Endometrial microvascular endothelial cells (primary cell): ENCODE measurements around the gene RGMA. TPM values are rescaled to one million over a fixed set of nuclear protein-coding genes. Genes with fewer than 3 reads are reported as not detected.
"Not testable (repeated sequence)": the region's sequence is repeated elsewhere in the genome, so short reads cannot be mapped to it uniquely, and the experiment has no call there.

Experiments
- in situ Hi-C: cut with HindIII; loops from 2 replicates; pipeline ENCODE4 v1.10.0; 2017; ENCODE audit warnings: low sequenced_read_pairs, low pct_unique_long_range_greater_than_20kb; ENCODE audit errors: inconsistent ontology term
- total RNA-seq: library from RNA; depleted of rRNA; stranded (reverse); fragments of >200 nt; gene quantifications from one replicate; pipeline ENCODE4 v1.2.3, GENCODE V29; 2015; ENCODE audit errors: inconsistent ontology term

RGMA gene
- total RNA-seq, 1 donor from 2014 or later = not detected

DNA sequence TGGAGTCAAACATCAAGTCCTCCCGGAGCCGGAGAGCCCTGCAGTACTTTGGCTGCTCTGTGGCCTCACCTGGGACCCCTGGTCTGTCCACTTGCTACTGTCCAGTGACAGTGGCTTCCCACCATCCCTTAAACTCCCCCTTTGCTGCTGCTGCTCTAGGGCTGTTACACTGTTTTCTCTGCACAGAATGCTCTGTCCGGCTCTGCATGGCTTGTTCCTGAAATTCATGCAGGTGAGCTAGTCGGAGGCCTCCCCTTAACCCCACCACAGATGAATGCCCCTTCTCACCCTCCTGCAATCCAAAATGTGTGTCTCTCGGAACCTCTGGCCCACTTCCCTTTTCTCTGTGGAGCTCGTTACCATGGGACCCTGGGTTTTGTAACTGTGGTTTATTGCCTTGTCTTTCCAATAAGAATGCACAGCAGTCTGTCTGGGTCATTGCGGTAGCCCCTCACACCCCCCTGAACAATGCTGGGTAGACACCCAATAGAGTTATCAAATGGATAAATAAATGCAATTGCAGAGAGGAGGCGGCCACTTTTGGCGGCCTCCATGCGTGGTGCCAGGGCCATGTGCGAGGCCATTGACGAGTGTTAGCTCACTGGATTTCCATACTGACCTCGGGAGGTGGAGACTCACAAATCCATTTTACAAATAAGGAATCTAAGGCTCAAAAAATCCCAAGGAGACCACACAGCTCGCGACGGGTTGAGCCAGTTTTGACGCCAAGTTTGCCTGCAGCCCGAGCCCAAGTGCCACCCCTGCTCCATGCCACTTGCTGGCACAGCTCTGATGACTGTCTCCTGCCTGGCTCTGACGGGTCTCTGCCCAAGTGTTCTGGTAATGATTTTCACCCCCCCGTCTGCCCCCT lies 48.5 kb downstream of the RGMA start:
- in situ Hi-C loops = no loop called here

DNA sequence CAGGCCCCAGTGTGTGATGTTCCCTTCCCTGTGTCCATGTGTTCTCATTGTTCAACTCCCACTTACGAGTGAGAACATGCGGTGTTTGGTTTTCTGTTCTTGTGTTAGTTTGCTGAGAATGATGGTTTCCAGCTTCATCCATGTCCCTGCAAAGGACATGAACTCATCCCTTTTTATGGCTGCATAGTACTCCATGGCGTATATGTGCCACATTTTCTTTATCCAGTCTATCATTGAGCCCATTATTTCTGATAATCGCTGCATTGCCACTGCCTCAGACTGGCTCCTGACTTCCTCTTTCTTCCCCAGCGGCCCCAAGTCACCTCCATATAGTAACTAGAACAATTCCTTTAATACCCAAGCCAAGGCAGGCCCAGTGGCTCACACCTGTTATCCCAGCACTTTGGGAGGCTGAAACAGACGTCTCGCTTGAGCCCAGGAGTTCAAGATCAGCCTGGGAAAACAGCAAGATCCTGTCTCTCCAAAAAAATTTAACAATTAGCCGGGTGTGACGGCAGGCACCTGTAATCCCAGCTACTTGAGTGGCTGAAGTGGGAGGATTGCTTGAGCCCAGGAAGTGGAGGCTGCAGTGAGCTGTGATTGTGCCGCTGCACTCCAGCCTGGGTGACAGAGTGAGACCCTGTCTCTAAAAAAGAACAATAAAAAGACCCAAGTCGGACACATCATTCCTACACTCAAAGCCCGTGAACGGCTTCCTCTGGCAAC lies 49.3 kb downstream of the RGMA start:
- in situ Hi-C loops = not testable (repeated sequence)

DNA sequence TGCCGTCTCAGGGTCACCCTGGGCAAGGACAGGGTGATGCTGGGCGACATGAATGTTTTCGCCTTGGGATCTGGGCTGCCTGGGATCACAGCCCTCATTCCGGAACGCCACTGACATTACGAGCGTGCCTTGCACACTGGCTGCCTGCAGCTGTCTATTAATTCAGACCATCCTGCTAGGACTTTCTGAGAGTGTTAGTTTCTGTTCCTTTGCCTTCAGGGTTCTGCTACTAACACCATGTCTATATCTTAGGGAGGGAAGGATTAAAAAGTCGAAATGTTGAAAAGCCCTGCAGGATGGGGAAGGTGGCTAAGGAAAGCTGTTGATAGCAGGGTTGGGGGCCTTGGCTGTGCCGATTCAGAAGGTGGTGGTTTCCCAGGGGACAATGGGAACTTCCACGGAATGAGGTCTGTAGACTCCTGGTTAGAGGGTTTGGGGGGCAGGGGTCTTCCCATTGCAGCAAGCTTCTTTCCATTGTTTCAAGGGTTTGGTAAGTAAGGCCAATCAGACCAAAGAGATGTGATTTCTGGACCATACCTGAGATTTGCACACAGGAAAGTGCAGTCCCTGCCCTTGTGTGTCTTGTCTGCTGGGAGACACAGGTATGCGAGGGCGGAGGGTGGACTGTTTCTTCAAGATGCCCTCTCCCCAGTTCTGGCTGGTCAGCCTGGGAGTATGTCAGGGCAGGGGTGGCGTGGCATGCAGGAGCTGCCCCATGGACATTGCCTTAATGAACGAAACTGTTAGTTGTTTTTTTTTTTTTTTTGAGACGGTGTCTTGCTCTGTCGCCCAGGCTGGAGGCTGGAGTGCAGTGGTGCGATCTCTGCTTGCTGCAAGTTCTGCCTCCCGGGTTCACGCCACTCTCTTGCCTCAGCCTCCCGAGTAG lies 50.9 kb downstream of the RGMA start:
- in situ Hi-C loops = no loop called here

DNA sequence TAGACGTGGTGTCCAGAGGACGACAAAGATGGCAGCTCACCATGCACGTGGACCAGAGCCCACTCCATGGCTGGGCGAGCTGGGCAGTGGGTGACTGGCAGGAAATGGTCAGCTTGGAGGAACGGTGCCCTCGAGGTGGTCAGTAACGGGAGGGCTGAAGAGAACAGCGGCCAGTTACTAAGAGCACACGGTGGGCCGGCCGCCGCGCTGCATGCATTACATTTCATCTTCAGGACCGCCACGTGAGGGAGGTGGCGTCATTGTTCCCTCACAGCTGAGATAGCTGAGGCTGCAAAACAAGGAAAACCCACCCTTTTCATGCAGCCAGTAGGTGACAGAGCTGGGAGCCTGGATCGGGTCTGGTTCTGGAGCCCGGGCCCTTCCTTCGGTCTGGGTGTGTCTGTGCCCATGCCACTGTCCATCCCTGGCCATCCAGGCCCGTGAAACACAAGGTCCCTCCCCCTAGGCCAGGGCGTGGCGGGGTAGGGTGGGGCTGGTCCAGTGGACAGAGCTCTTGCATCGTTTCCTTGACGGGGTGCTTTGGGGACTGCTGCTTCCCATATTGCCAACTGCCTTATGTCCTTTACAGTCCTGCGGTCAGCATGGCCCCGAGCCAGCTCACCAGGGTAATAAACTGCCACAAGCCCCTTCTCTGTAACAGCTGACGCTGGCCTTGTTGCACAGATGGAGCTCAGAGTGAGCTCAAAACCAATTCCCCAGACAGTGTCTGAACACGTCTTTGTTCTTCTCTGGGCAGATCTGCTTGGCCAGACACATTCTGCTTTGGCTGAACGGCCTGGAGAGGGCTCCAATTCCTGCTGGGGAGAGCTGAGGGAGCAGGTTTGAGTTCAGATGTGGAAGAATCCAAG lies 51.8 kb downstream of the RGMA start:
- in situ Hi-C loops = no loop called here

DNA sequence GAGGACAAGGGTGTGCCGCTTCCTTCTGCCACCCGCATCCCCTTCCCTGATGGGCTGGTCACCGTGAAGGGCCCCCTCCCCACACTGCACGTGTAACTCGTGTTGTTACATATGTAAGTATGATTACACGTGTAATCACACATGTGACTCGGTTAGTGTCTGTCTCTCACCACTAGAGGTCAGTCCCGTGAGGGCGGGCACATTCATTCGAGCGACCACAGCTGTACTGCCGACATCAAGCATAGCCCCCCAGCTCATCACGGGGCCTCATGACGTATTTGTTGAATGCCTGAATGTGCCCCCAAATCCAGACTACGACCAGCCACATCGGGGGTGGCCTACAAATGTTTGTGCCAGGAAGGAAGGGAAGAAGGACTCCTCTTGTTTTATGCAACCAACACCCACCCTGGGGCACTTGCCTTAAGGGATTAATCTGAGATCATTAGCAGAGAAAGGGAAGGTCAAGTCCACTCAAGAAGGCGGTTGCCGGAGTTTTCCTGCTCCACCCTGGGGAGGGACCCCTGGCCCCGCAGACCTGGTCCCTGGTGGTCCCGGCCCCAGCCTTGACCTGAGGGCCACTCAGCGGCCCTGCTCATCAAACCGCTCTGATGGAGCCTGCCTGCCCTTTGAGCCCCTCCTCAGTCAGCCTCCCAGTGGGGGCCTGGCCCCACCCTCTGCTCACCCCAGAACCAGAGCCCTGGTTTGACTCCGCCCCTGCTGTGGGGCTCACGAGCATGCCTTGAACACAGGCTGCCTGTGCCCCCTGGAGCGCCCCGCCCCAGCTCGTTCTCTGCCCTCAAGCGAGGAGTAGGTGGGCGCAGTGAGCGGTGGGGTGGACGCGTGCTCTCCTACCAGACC lies 52.8 kb downstream of the RGMA start:
- in situ Hi-C loops = no loop called here

DNA sequence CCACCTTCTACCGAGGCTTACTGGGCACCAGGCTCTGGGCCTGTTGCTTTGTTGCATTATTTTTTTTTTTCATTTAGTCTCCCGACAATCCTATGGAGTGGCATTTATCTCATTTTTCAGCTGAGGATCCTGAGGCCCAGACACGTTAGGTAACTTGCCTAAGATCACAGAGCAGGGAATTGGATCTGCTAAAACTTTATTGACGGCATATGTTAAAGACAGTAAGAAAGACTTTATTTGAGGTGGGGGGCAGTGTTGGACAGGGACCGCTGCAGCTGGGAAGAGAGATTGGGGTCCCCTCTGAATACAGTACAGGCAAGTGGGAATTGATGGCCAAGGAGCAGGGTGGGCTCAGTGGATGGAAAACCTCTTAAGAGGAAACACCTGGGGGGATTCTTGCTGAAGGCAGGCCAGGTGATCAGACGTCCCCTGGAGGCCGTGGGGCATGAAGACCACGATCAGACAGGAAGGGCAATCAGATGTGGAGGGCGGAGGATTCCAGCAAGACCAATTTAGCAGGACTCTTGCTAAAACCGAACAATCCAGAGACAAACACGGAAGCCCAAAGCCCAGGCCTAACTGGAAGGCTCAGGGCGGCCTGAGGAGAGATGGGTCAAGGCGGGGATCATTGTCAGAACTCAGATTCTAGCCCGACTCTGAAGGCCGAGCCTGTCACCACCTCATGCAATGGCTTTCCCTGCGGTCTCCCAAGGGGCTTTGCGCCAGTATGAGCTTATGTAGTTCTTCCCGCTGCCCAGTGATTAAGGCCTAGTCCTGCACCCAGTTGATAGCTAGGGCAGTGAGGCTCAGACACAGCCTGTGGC lies 53.7 kb downstream of the RGMA start:
- in situ Hi-C loops = no loop called here

DNA sequence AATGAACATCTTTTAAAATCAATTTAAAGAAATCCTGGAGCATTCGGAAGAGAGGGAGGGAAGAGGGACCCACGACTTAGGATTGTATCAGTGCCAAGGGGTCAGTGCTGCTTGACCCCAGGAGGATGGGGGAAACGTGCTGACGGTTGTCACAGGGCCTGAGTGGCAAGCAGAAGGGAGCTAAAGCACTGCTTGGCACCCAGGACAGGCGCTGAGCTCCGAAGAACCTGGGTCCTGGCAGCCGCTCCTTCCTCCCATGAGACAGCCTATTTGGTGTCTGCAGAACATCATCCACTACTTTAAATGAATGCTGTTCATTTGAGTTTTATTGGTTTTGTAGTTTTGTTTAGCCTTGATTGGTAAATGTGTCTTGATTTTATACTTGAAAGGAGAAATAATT lies 54.5 kb downstream of the RGMA start:
- in situ Hi-C loops = no loop called here

DNA sequence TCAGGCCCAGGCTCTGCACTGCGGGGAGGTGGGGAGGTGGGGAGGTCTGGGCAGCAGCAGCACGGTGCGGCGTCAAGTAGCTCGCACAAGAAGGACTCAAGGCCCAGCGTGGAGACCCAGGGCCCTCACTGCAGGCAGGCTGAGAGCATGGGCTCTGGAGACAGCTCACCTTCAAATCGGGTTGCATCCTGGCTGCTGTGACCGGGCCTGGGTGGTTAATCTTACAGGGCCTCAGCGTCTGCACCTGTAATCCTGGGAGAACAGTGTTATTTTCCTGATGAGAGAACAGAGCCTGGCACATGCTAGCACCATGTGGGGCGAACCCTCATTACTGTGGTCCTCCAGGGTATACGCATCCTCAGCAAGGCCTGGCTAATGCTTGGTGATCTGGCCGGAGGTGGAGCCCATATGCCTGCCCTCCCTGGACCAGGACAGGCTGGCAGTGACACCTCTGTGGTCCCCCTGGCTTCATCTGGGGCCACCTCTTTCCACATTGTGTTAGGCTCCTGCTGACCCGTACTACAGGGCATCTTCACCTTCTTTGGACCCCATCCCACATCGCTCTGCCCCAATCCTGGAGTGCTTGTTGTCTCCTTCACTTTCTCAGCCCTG lies 55.5 kb downstream of the RGMA start:
- in situ Hi-C loops = no loop called here

DNA sequence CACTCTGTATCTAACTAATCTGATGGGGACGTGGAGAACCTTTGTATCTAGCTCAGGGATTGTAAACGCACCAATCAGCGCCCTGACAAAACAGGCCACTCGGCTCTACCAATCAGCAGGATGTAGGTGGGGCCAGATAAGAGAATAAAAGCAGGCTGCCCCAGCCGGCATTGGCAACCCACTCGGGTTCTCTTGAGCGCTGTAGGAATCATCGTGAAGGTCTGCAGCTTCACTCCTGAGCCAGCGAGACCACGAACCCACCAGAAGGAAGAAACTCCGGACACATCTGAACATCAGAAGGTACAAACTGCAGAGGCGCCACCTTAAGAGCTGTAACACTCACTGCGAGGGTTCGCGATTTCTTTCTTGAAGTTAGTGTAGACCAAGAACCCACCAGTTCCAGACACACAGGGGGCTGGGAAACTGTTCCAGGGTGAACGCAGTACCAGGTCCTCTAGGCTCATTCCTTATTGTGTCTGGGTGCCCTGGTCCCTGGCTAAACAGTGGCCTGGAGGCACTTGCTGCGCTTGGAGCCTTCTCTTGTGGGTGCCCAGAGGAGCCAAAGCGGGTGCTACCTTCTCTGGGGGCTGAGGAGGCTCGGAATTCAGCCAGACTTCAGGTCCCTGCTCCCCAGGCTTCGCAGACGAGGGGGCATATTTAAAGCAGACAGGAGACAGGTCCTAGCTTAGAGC lies 56.4 kb downstream of the RGMA start:
- in situ Hi-C loops = not testable (repeated sequence)

DNA sequence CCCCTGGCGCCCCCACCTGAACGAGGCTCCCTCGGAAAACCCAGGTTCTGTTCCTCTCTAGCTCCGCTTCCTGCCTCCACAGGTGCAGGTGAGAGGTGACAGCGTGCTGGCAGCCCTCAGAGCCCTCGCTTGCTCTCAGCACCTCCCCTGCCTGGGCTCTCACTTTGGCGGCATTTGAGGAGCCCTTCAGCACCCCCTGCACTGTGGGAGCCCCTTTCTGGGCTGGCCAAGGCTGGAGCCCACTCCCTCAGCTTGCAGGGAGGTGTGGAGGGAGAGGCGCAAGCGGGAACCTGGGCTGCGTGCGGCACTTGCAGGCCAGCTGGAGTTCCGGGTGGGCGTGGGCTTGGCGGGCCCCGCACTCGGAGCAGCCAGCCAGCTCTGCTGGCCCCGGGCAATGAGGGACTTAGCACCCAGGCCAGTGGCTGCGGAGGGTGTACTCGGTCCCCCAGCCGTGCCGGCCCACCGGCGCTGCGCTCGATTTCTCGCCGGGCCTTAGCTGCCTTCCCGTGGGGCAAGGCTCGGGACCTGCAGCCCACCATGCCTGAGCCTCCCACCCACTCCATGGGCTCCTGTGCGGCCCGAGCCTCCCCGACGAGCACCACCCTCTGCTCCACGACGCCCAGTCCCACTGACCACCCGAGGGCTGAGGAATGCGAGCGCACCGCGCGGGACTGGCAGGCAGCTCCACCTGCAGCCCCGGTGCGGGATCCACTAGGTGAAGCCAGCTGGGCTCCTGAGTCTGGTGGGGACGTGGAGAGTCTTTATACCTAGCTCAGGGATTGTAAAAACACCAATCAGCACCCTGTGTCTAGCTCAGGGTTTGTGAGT lies 57.2 kb downstream of the RGMA start:
- in situ Hi-C loops = not testable (repeated sequence)

DNA sequence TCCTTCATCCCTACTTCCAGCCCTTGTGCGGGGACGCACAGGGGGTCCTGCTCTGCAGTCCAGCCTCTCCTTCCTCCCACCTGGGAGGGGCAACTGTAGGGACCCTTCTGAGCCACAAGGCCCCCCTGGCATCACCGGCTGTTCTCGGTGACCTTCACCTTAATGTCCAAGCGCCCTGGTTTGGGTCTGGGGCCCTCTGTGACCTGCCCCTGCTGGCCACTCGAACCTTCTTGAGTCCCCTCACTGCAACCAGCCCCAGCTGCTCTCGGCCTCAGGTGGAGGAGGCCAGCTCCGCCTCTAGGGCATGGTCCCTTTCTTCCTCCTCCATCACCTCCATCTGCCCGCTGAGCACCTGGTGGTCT lies 57.9 kb downstream of the RGMA start:
- in situ Hi-C loops = no loop called here

DNA sequence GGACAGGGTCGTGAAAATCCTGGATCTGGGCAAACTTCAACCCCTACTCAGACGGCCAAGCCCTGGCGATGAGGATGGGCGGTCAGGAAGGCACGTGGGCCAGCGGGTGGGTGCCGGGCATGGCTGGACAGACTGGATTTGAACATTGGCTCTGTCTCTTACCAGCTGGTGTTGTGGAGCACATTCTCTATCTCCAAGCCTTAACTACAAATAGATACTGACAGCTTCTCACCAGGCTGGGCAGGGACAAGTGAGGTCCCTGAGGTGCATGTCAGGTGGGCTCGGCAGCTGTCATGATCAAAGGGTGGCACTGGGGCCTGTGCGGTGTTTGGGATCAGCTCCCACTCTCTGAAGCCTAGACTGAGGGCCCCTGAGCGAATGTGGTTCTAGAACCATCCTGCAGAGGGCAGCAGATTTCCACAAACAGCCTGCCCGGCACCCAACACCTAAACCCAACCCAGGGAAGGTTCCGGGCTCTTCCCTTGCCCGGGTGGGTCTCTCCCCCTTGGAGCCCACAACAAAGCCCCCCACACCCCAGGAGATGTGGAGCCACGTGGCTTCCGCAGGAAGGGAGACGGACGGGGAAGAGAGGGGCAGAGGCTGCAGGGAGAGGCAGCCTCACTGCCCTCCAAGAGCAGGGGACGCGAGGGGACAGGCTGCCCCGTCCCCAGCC lies 58.4 kb downstream of the RGMA start:
- in situ Hi-C loops = no loop called here

DNA sequence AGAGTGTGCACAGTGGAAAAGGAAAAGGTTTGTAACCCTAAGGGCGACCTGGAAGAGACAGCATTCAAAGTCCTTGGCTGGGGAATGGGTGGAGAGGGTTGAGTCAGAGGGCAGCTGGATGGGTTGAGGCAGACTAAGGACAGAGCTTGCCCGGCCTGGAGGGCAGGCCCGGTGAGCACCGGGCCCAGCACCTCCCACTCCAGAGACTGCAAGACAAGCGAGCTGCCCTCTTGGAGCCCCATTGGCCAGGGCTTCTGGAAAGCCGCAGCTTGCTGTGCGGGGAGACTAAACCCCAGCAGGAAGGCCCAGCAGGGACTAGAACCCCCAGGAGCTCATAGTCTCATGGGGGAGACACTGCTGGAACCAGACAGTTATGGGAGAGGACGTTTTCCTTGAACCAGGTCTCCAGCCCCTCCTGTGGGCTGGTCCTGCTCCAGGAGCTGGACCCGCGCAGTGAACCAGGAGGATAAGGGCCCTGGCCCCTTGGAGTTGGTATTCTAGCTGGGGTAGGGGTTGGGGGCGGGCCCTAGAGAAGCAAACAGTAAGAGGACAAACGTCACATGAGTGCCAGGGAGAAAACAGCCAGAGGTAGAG lies 59.1 kb downstream of the RGMA start:
- in situ Hi-C loops = no loop called here

DNA sequence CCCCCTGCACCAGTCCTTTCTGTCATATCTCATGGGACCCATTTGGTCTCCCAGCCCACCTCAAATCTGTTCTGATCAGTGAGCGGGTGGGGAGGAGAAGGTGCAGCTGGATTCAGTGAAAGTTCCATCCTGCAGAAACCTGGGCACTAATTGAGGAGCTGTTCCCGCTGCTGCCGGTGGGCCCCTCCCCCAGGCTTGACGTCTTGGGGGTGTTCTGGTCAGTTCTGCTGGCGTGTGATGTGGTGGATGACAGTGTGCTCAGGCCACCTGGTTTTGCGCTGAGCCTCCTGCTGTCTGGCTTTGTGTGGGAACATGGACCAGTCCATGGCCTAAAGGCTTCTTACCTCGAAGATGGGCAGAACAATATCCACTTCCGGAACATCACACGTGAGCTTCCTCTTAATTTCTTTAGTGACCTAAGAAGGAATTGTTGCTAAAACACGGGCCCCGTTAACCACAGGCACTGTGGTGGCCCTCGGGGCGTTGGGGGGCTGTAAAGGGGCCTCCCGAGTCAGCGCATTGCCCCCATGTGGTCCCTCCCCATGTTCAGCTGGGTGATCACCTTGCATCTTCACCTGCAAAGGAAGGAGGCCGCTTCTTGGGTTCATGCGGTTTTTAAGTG lies 59.7 kb downstream of the RGMA start:
- in situ Hi-C loops = no loop called here
